ENCODE data around the gene ANKLE1. TPM values are rescaled to one million over a fixed set of nuclear protein-coding genes. Genes with fewer than 3 reads are reported as not detected.

Gene ANKLE1, protein sequence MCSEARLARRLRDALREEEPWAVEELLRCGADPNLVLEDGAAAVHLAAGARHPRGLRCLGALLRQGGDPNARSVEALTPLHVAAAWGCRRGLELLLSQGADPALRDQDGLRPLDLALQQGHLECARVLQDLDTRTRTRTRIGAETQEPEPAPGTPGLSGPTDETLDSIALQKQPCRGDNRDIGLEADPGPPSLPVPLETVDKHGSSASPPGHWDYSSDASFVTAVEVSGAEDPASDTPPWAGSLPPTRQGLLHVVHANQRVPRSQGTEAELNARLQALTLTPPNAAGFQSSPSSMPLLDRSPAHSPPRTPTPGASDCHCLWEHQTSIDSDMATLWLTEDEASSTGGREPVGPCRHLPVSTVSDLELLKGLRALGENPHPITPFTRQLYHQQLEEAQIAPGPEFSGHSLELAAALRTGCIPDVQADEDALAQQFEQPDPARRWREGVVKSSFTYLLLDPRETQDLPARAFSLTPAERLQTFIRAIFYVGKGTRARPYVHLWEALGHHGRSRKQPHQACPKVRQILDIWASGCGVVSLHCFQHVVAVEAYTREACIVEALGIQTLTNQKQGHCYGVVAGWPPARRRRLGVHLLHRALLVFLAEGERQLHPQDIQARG
- 1 to 10 TPM in 2 of 3 donors, under 1 TPM in 1; 0.91 to 2.3 (median 1.9) TPM for polyA plus RNA-seq (ENCODE audit: insufficient read length in 3 of 3)
- long read RNA-seq, donor 1: 0 reads
- long read RNA-seq, donor 2: 0 reads
- long read RNA-seq, donor 3: 0 reads
- long read RNA-seq, donor 4: 0 reads
- long read RNA-seq, donor 5: 0 reads
- long read RNA-seq, donor 6: 0 reads
- long read RNA-seq, donor 7, partial matches to known transcripts: 0 of 1 reads
- long read RNA-seq, donor 7, other reads (novel, unspliced or antisense): 0 of 1 reads
- long read RNA-seq, donor 8: 0 reads
- long read RNA-seq, donor 9: 0 reads
- long read RNA-seq, donor 10: 0 reads
- long read RNA-seq, donor 11: 0 reads
- long read RNA-seq, donor 12, partial matches to known transcripts: 0 of 1 reads
- long read RNA-seq, donor 12, other reads (novel, unspliced or antisense): 0 of 1 reads
- long read RNA-seq, donor 13: 0 reads
- long read RNA-seq, donor 14: 0 reads
- long read RNA-seq, donor 15: 0 reads
- long read RNA-seq, donor 16: 0 reads

DNA sequence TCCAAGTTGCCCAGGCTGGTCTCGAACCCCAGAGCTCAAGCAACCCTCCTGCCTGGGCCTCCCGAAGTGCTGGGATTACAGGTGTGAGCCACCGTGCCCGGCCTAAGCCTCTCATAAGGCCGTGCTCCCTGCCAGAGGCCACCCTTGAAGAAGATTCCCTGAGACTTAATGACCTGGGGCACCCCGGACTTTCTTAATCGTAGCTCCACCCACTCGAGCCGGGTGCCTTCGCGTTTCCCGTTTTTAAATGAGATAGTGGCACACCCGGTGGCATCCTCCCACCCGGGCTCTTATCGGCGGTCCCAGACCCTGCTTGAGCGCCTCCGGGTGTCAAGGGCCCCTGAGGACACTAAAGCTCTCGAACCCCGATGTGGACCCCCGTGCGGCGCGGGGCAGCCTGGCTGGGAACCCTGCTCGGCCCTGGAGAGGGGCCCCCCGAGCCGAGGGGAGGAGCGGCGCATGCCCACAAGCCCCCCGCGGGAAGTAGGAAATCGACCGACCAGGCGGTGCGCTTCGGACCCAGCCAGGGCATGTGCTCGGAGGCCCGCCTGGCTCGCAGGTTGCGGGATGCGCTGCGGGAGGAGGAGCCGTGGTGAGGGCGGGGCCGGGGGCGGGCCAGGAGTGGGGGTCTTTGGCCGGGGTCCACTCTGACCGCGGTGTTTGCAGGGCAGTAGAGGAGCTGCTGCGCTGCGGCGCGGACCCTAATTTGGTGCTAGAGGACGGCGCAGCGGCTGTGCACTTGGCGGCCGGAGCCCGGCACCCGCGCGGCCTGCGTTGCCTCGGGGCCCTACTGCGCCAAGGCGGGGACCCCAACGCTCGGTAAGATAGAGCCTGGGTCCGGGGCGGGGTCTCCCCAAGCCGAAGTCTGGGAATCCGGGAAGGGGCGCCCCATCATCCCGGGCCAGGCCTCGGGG, at the start of gene ANKLE1:
Gene ANKLE1, plus strand, starts transcription at position 511 of the 914 bp plus-strand sequence. Its CDS starts 20 bp downstream, at position 531.
- no peak for DNase-seq

DNA sequence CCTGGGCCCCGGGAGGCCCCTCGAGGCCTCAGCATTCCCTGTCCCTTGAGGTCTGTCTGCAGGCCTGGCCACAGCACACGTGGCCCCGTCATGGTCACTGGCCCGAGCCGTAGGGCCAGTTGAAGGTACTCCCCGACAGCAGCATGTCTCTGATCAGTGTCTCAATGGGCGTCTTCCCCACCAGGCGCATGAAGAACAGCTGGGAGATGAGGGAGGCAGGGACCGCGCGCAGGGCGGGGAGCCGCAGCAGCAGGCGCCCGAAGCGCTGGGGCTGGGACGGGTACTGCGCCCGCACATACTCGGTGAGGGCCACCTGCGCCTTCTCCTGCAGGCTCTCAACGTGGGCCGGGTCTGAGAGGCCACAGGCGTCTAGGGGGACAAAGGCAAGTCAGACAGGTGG, 49.4 kb upstream of the ANKLE1 start:
- no peak for DNase-seq

DNA sequence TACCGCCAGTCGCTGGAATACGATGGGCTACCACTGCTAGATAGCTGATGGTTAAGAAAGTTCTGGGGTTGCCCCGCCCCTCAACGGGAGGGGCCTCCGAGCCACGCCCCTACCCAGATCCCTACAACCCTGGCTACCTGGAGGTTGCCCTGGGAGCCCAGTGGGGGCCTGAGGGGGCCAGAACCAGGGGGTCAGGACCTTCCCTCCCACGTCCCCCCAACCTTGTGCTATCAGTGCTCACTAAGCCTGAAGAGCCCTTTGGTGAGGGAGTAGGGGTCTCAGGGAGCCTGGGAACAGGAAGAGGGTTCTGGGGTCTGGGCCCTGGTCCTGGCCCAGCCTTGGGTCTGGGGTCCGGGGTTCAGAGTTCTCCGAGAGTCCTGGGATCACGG, 46.8 kb upstream of the ANKLE1 start:
- no peak for DNase-seq

DNA sequence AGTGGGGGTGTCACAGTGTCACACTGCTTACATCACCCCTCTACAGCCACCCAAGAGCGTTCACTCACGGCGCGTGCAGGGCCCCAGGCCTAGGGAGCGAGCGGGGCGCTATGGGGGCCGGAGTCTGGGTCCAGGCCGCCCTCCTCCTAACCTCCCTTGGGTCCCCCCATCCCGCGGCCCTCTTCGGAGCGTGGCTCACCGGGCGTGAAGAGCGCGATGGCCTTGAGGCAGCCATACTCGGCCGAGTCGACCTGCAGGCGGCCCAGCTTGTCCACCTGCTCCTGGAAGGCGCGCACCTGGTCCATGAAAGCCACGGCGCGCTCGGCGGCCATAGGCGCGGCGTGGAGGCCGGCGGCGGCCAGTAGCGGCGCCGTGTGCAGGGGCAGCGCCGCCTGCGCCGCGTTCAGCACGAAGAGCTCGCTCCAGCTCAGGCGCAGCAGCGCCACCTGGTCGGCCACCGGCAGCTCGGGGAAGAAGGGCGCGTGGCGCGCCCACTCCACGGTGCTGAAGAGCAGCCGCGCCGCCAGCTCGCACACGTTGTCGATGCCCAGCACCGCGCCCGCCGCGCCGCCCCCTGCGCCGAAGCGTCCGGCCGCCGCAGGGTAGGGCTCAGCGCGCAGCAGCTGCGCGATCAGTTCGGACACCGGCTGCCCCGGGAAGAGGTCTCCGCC, 46.3 kb upstream of the ANKLE1 start:
- no peak for DNase-seq

DNA sequence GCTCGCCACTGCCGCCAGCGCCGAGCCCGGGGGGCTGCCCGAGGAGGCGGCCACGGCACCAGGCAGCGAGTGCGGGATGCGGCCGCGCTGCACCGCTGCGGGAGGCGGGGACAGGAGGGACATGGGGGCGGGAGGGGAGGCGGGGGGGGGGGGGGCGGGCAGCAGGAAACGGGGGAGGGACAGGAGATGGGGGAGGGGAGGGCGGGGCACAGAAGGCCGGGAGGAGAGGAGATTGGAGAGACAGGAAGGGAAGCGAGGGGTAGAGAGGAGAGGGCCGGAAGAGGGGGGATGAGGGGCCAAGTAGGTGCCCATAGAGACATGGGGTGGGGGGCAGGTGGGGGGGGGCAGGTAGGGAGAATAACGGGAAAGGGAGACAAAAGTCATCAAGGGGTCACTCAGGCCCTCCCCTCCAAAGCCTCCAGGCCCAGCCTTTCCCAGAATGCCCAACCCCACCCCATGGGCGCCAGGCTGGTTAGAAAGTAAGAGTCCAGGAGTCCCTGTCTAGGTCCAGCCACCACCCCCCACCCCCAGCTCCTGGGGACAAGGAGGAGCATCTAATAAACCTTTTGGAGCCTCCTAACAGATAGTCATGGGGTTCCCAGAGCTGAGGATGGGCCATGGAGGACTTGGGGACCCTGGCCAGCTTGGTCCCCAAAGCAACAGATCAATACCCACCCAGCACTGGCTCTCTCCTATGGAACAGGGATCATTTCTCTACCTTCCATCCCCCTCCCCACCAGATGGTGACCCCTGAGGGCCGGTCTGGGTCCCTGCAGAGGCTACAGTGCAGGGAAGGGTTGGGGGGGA, 45.5 kb upstream of the ANKLE1 start:
- no peak for DNase-seq

DNA sequence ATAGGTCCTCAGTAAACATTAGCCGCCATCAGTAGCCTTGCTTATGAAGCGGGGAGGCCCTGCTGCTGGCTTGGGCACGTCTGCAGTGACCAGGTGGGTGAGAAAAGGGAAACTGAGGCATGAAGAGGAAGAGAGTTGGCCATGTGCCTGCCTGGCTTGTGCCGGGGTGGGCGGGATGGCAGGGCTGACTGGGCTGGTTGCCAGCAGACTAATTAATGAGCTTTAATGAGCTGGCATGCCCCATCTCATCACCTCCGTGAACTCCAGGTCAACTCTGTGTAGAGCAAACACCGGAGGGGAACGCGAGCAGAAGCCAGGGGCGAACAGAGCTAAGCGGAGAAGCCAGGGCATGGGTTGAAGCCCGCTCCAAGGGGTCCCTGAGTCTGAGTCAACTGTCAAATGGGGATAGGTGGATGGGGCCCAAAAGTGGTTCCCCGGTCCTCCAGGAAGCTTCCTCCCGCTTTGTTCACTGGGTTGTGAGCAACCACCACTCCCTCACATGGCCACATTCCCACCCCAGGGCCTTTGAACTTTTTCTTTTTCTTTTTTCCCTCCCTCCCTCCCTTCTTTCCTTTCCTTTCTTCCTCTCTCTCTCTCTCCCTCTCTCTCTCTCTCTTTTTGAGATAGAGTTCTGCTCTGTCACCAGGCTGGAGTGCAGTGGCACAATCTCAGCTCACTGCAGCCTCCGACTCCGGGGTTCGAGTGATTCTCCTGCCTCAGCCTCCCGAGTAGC, 44.7 kb upstream of the ANKLE1 start:
- no peak for DNase-seq

DNA sequence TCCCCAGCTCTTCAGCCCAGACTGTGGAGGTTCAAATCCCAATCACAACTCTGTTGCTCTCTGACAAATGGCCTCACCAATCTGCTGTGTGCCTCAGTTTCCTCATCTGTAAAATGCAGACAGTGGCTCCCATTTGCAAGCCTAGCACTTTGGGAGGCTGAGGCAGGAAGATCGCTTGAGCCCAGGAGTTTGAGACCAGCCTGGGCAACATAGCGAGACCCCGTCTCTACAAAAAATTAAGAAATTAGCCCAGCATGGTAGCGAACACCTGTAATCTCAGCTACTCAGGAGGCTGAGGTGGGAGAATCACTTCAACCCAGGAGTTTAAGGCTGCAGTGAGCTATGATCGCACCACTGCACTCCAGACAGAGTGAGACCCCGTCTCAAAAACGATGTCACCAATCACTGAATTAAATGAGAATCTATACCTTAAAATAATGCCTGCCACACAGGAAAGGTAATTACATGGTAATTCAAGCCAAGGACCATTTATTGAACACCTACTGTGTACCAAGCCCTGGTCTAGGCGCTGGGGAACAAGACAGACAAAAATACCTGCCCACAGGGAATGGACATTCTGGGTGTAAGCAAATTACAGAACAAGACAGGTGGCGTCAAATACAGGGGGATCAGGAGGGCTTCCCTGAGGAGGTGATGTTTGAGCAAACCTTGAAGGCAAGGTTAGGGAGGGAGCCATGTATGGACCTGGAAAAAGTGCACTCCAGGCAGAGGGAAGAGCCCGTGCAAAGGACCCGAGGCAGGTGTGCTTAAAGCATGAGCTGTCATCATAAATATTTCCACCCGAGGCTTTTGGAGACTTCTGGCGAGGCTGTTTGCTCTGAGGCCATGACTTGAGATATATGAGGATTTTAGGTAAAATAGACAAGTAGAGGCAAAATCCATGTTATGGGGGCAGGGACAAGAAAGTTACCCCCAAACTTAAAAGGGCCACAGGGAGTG, 43.7 kb upstream of the ANKLE1 start:
- DNase-seq: no peak

DNA sequence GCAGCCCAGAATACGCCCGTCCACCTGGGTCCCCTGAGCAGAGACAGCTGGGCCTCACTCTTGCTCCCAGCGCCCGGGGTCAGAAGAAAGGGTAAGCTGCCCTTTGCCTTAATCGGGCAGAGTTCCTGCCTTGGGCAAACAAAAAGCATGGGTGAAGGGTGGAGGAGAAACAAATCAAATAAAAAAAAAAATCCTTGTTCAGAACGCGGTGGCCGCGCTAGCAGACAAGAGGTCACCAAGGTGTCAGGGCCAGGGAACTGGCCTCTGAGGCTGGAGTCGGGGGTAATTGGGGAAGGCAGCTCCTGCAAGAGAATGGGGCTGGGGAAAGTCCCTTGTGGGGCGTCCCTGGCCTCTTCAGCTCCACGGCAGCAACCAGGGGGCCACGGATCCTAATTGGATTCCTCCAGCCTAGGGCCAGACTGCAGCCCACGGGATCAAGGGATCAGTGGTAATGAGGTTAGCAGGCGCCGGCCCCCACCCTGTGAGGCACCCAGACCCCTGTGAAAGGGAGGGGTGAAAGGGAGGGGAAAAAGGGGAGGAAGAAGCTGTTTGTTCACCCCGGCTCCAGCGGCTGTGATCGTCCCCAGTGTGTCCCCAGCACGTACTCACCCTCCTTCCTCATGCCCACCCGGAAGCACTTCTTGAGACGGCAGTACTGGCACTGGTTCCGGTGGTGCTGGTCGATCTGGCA, 41.5 kb upstream of the ANKLE1 start:
- no peak for DNase-seq

DNA sequence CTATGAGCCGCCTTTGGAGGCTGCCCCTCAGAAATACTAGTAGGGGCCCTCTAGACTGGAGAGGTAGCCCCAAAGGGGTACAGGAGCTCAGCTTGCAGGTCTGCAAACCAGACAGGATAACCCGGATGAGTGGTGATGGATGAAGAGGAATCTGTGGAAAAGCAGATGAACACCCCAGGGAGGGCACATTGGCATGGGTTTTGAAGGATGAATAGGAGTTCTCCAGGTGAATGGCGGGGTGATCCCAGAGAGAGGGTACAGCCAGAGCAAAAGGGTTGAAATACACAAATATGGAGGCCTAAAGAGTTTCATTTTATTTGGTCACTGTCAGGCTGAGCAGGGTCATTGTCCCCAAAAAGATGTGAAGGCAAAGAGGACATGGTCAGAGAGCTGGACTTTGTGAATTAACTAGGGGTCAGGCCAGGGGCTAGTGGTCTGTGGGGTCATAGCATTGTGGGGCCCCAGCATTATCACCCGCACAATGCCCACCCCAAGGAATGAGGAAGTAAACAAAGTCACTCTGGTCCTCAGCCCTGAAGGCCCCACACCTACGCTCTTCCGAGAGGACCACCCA, 40.8 kb upstream of the ANKLE1 start:
- DNase-seq: no peak

DNA sequence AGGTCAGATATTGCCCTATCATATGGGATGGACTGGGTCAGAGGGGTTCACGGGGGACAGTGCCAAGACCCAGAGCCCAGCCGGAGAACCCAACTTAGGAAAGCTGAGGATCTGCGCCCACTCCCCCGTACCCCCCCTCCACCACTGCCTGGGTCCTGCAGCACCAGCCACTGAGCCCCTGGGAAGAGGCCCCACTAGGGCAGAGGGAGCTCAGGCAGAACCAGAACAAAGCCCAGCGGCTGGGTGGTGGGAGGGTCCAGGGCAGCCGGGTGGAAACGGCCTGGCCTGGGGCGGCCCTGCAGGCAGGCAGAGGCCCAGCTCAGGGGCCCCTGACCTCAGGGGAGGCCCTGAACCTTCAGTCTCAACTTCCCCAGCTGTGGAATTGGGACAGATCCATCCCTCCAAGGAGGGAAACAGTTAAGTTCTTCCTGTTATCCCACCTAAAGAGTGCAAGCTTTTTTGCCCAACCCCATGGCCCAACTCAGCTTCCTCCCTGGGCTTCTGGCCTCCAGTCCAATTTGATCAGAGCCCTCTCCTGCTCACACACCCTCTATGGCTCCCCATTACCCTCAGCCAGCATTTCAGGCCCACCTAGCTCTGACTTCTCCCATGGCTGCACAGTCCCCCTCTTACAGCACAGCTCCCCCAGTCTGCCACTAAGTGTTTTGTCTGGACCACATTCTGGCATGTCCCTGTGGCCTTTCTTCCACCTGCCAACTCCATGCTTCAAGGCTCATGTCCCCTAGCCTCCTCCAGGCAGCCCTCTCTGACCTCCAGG, 39.1 kb upstream of the ANKLE1 start:
- no peak for DNase-seq

DNA sequence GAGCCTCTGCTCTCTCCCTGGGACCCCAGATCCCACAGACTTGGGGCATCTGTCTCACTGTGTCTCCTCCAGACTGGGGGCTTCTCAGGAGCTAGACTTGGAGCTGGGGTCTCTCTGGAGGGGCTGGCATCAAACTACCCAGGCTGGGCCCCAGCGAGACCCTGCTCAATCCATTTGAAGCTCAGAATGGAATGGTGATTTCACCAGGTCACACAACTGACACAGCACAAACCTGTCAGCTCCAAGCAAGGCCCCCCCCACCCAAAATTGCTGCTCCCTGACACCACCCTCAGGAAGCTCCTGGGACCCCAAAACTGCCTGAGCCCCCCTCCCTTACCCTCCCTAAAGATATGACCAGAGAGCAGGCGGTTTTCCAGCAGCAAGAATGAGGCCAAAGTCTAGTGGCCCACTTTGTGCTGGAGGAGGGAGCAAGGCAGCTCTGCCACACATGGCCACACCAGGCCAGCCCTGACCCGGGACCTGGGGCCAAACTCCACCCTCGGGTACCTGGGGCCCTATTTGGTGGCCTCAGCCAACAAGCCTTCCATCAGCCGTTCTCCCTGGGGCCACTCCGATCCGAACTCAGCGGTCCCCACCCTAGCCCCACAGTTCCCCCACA, 38.4 kb upstream of the ANKLE1 start:
- no peak for DNase-seq

DNA sequence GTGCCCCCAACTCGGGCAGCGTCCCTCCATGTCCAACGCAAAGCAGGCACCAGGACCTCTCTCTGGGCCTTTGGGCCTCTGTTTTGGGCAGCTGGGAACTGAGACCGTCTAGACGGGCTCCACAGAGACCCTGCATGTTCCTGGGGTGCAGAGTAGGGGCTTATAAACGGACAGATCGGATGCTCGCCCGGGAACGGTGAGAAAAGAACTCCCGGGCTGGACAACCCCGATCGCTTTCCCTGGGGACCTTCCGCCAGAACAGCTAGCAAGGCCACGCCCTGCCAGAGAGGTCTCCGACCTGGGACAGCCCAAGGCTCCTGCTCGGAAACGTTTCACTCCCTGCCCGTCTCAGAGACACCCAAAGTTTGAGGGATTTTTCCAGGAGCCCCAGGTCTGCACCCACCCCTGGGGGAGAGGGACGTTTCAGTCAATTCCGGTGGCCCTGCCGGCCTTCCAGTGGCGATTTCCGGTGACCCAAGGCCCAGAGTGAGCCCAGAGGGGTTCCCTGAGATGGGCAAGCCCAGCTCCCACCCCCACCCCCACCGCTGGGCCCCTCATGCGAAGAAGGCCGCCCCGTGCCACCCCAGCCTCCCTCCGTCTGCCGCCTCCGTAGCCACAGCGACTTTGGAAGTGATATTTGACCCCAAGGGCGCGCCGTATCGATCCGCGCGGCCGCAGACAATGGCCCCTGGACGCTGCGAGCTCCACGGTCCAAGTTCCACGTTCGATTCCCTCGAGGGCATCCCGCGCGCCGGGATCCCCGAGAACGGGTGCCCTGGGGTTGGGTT, 37.7 kb upstream of the ANKLE1 start:
- no peak for DNase-seq

DNA sequence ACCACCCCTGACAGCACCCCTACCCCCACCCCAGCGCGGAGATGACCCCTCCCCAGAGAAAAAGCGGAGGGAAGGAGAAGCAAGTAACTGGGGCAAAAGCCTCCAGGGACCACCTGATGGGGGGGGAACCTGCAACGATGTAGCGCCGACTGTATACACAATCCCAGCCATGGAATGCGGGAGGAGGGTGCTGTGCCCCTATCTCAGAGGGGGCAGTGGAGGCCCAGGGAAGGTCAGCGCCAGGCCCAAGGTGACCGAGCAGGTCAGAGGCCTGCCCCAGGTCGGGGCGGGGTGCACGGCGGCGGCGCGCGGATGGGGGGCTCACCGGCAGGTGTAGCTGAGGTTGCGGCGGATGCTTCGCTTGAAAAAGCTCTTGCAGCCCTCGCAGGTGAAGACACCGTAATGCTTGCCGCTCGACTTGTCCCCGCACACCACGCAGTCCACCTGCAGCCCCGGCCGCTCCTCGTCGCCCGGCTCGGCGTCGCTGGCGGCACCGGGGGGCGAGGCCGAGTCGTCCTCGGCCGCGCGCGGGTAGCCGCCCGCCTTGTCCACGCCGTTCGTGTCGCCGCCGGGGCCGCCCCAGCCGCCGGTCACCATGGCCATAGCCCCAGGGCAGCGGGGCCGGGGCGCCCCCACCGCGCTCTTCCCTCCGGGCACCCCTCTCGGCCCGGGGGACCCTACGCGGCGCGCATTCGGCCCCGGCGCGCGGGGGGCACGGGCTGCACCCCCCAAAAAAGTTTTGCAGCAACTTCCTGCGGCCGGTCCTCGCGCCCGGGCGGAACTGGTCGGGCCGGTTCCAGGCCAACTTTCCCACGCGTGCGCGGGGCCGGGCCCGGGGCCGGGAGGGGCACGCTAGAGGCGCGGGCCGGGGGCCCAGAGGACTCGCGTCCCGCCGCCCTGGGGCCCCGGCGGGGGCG, 36.8 kb upstream of the ANKLE1 start:
- no peak for DNase-seq

DNA sequence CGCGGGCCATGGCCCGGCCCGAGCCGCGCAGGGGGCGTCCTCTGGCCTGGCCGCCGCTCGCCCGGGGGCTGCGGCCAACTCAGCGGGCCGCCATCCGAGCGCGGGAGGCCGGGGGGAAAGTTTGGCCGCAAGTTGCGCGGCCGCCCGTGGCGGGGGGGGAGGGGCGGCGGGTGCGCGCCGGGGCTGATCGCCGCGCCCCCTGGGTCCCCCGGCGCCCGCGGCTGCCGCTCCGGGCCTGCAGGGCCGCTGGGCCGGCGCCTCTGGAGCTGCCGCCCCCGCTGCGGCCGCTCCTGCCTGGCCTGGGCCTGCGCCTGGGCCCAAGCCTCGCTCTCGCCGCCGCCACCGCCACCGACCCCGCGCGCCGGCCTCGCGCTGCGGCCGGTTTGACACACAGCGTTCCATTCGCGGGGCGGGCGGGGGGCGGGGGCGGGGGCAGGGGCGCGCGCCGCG, 36.1 kb upstream of the ANKLE1 start, which contains the start of gene NR2F6:
Gene NR2F6, minus strand, starts transcription at position 385 of the 450 bp plus-strand sequence. CDS start 699 bp downstream, outside the sequence.
- DNase-seq: no peak
